H4 (cell line): ENCODE data around the gene PKDCC. TPM values are rescaled to one million over a fixed set of nuclear protein-coding genes. Genes with fewer than 3 reads are reported as not detected.

ENCODE experiments used
- DNase-seq: peaks from one replicate; pipeline ENCODE4 v3.0.0-alpha.2; 2015; ENCODE audit warnings: low spot score
- total RNA-seq: library from RNA; depleted of rRNA; stranded (reverse); fragments of >200 nt; shearing (Covaris generic); gene quantifications from 2 replicates; pipeline ENCODE4 v1.2.3, GENCODE V29; 2014; rRNA removed

PKDCC gene
- total RNA-seq, 1 experiment from 2014 or later = 10.2 TPM

DNA sequence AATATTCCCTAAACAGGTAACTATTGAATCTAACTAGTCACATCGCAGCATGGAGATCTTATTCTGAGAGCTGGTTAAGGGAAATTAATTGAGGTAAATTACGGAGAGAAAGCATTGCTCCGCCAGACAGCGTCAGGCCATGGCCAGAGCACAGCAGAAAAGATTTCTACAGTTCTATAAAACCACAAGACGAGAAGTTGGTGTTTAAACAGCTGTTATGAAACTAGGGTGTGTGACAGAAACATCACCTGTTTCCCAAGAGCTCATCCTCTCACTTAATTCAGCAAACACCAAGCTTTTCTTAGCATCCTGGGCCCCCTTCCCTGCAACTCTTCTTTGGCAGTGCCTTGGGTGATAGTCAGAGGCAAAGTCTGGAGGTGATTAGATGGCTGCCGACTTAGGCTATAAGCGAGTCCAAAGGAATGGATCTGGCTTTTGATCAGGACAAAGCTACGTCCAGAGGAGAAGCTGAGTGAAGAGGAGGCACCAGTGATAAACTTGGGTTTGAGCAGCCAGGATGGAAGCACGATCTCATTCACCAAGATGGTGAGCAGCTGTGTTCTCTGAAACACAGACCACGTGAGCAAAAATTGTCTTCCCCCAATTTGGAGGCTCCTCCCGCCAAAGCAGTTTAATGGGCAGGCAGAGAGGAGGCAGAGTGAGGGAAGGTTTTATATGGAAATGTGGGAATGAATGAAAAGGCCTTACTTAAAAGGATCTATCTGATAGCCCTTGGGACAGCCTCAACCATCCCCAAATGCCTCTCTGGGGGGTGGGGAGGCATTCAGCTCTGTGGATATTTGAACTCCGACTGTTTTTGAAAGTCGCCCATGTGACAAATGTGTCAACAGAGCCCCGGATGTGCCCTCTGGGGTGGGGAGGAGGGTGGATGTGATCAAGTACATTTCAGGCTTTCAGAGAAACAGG lies 57.8 kb downstream of the PKDCC start:
- DNase-seq = no peak

GRCh38 chr2:42106257-42106816 lies 58.5 kb downstream of the PKDCC start:
- DNase-seq = no peak

GRCh38 chr2:42107249-42108042 lies 59.6 kb downstream of the PKDCC start:
- no peak for DNase-seq

Other genes starting within 250 kb of the PKDCC start
- 25.7 and 30.6 TPM in 2 replicates for gene EML4, start 121.3 kb downstream of the PKDCC start, total RNA-seq